HG03060 (cell line): Measurements from ENCODE around the gene KCNAB2.

Experiments used
- ATAC-seq: cut with Tn5 transposase; IDR thresholded peaks from one replicate; pipeline ENCODE4 v1.9.1; 2021; ENCODE audit warnings: low read depth, moderate number of reproducible peaks; ENCODE audit not compliant: unreplicated experiment

The KCNAB2 gene

DNA sequence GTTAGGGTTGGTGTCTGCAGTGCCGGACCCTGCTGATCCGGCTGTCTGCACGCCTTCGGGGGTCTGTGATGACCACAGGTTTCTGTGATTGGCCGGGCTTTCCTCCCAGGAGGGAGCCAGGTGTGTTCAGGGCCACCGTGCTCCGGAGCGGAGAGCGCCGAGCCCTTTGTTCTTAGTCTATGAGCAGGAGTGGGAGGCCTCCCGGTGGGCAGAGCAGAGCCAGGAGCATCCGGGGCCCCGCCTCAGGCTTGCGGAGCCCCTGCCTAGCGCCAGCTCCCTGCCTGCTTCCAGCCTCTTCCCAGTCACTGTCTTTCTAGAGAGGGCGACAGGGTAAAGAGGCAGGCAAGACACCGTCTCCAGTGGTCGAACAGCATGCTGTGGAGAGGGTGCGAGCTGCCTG is 31.8 kb downstream of the KCNAB2 start:
- ATAC-seq = no peak

DNA sequence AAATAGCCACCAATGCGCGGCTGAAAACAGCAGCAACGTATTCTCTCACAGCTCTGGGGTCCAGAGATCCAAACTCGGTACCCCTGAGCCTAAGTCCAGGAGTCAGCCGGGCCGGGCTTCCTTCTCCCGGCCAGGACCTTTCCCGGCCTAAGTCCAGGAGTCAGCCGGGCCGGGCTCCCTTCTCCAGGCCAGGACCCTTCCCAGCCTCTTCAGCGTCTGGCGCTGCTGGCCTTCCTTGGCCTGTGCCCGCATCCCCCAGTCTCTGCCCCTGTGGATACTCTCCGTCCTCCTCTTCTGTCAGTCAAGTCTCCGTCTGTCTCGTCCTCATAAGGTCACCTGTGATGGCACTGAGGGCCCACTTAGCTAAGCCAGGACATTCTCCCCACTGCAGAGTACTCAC is 32.2 kb downstream of the KCNAB2 start:
- no peak for ATAC-seq

DNA sequence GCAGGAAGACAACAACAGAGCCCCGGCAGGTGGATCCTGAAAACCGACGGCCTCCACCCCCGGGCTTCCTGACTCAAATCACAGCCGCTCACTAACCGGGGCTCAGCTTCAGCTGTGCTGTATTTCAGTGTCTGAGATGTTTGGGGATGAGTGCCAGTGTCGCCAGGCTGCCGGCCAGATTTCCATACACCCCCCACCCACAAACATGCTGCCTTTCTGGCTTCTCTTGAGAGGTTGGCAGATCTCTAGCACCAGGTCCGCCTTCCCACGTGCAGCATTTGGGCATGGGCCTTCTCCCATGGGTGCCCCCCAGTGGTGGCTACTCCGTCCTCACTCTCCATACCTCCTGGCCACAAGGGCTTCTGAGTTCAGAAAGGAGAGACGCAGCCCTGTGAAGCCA is 34.8 kb downstream of the KCNAB2 start:
- ATAC-seq = no peak

DNA sequence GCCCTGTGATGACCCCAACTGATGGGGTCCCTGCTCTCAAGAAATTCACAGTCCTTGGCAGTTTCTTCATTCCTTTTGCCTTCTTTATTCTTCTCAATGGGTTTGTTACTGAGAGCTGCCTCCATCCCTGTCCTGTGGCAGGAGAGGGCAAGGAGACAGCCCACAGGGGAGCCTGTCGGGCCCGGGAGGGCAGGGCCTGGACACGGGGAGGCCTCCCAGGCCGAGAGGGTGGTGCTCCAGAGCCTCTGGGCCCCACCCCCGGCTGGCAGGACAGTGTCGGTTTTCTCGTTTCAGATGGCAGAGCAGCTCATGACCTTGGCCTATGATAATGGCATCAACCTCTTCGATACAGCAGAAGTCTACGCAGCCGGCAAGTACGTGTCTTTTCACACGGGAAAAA is 36.2 kb downstream of the KCNAB2 start:
- no peak for ATAC-seq

DNA sequence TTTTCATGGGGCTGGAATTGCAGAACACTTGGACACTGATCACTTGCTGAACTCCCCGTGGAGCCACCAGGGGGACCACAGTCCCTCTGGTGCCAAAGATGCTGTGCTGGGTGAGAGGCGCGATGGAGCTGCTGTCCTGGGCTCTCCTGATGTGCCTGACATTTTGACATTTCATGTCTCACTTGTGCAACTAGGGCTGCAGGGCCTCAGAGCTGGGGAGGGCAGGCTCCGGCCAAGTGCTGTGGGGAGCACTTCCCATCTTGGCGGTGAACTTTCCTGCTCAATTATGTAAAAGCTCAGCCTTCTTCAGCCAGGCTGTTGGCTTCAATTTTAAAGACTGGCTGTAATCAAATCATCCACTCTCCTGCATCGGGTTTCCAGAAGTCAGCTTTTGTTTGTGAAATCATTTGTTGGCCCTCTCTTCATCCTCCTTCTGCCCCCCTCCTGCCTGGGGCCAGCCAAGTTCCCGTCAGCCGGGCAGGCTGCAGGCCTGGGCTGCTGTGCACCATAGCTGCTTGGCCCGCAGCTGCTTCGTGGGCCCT is 36.8 kb downstream of the KCNAB2 start:
- ATAC-seq = no peak

DNA sequence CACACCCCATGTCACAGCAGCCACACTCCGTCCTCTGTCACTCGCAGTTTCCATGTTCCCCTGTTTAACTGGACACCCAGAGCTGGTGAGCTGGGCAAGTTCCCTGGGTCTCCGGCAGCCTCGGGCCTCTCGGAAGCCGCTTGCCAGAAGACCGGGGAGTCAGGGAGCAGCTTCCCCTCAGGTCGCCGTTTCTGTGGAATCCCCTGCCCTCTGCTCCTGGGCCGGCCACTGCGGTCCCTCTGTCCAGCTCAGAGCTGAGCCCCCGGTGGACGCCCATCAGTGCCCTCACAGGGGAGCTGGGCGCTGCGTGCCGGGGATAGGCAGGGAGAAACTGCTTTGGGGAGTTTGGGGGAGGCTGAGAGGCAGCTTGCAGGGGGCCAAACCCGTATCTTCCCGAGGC is 37.7 kb downstream of the KCNAB2 start:
- no peak for ATAC-seq

DNA sequence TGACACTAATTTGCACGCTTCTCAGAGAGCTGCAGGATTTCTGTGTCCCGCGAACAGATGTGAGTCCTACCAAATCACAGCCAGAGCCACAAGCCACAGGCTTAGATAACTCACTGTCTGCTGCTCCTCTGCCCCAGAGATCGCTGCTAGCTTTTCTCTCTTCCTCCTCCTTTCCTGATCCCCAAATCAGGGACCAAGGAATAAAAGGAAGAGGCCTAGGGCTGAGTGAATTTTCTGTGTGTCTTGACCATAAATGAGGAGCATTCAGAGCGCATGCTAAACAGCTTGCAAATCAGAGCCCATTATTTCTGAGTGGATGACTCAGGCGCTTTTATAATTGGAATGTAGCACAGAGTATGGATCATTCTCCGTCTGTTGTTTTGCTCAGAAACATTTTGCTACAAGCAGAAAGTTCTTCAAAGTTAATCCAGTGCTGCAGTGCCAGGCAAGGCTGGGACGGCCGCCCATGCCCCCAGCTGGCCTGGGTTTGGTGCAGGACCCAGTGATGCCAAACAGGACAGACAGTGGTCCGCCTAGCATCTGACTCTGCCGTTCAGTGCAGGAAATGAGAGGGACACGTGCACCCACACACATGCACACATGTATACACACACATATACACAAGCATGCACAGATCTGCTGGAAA is 38.2 kb downstream of the KCNAB2 start:
- no peak for ATAC-seq

DNA sequence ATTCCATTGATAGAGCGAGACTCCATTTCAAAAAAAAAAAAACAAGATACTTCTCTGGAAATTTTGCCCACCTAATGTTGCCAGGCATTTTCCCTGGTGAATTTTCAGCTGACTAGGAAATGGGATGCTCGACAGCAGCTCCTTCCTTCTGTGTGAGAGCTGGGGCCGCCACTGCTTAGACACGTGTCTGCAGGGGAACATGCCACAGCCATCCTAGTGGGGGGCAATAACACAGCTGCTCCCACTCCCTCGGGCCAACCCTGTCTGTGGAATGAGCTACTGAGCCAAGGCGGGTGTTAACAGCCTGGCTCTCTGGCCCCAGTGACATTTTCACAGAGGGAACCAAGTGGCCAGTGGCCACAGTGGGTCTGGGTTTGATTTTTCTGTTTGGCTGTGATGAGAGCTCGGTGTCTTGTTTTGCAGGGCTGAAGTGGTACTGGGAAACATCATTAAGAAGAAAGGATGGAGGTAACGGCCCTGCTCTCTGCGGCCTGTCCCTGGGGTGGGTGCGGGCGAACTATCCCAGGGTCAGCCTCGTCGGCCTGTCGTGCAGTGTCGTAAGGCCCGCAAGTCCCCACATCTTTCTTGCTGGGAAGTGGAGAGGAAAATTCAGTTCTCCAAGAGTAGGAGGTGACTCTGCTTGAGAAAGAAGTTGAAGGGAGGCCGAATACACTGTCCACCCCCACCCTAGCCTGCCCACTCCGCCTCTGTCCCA is 39.2 kb downstream of the KCNAB2 start:
- ATAC-seq = no peak

DNA sequence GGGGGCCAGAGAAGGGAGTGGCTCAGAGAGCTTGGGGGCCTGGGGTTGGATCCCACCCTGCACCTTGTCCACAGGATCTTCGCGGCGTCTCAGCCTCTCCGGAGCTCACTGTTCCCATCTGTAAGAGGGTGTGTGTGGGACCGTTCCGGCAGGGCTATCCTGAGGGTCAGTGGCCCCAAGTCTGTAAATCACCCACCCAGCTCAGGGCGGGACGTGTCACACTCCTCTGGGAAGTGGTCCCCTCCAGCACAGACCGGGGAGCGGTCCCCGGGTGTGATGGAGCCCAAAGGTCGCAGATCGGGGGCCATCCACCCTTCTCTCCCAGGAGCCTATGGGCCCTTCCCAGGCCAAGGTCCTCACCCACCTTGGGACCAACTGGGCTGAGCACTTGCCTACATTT is 40.0 kb downstream of the KCNAB2 start:
- no peak for ATAC-seq

DNA sequence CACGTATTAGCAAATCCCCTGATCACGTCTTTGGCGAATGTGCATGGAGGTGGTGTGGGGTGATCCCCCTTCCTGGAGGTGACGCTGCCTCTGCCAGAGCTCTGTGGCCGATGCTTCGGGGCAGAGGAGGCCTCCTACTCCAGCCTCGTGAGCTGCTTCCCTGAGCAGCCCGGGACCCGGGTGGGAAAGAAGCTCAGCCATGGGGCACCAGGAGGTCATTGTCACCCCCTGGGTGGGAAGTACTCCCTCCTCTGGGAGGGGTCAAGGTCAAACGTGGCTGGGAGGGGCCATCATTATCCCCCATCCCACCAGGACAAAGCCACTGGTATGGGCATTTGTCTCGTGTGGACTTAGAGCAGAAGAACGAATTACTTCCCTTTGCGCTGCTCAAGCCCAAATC is 40.7 kb downstream of the KCNAB2 start:
- no peak for ATAC-seq

DNA sequence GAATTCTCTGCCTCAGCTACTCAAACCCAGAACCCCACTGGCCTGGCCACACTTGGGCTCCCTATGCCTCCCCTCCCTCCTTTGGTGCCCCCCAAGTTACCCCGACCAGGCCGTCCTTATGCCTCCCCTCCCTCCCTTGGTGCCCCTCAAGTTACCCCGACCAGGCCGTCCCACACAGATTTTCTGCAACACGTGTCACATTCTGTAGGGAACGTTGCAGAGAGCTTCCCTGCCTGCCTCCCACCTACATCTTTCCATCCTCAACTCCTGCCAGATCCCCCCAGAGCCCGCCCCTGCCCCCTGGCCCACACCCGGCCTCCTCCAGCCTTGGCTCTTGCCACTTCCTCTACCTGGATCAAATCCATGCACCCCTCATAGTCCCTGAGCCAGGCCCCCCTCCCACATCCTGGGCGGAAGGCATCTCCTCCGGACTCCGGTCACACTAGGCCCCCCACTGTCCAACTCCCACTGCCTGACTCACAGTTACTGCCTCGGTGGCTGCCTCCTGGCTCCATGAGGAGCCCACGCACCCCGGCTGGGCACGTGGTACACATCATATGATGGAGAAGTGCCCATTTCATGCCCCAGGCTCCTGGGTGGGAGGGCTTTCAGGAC is 41.2 kb downstream of the KCNAB2 start:
- ATAC-seq = no peak

DNA sequence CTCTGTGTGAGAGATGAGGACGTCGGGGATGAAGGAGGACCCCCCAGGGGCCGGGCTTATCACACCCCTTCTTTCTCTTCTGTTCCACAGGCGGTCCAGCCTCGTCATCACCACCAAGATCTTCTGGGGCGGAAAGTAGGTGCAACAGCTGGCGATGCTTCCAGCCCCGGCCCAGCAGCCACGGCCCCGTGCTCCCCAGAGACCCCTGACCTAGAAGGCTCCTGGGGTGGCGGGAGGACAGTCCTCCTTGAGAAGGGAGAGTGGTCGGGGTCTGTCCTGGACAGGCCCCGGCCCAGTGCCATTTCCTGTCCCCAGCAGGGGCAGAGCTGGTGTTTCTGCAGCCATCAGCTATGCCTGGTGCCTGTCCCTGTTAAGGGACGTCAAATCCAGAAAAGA is 41.7 kb downstream of the KCNAB2 start:
- no peak for ATAC-seq

DNA sequence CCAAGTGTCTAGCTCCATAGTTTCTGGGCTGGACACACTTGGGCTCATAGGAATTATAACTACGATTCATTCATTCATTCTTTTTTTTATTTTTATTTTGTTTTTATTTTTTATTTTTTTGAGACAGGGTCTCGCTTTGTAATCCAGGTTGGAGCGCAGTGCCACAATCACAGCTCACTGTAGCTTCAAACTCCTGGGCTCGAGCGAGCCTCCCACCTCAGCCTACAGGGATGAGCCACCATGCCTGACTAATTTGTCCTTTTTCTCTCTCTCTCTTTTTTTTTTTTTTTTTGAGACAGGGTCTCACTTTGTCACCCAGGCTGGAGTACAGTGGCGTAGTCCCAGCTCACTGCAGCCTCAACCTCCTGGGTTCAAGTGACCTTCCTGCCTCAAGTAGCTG is 42.3 kb downstream of the KCNAB2 start:
- ATAC-seq = no peak

DNA sequence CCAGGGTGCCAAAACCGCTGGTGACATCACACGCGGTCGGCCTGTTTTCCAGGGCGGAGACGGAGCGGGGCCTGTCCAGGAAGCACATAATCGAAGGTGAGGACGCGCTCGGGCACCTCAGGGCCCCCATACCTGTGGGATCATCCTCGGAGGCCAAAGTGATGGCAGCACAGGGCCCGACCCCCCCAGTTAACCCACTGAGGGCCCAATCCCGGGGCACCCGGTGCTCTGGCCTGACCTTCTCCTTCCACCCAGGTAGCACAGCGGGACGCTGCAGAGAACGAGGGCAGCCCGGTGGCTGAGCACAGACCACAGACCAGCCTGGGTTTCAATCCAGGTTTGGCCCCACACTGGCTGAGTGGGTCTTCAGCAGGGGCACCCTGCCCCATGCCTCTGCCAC is 43.3 kb downstream of the KCNAB2 start:
- ATAC-seq = no peak

DNA sequence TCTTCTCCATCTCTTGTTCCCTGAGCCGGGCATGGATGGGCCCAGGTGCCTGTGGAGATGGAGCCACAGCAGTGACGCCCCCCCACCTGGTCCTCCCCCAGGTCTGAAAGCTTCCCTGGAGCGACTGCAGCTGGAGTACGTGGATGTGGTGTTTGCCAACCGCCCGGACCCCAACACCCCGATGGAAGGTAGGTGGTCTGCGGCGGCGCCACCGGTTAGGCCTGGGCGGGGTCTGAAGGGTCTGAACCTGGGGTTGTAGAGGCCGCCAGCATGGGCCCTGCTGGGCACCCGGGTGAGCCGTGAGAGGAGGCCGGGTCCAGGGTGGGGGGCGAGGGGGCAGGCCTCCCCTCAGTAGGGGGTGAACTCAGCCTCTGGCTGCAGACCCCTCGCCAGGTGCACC is 44.6 kb downstream of the KCNAB2 start:
- ATAC-seq = no peak

DNA sequence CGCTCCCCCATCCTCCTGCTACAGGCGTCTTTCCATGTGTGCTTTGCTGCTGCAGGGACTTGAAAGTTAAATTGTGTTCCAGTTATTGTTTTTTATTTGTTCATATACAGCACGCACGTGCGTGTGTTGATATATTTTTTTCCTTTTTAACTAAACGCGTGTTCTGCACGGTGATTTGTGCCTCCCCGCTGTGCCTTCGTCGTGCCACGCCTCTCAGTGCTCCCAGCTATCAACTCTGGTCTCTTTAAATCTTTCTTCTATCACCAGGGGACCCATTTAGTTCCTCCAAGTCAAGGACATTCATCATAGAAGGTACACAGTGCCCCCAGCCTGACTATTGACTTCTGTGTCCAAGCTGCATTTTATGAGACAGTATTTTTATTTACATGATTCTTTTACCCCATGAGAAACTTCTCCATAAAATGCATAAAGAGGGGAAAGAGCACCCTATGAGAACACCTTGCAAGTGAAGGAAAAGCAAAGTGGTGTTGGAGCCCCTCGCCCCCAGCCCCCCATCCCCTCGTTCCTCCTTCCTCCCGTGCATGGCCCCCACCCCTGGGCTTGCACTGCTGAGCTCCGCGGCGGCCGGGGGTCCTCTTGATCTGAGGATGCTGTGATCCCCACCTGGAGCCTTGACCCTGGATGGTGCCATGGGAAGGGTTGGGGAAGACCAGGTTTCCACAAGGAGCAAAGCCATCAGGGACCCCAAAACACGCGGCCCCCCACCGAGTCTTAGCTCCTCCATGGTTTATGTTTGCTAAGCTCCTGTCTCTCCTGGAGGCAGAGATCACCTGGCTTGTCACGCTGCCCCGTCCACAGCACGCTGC is 45.5 kb downstream of the KCNAB2 start:
- ATAC-seq = no peak

DNA sequence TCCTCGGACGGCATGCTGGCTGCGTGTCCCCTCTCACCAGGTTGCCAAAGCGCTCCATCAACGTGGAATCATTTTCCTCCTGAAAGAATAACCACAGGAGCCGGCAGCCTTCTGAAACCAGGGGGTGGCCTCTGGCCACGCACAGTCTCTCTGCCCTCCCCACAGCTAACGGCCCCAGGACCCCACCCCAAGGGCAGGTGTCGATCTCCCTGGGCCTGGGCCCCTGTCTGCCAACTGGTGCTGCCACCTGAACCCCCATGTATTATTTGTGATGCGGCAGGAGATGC is 46.1 kb downstream of the KCNAB2 start:
- ATAC-seq = no peak

DNA sequence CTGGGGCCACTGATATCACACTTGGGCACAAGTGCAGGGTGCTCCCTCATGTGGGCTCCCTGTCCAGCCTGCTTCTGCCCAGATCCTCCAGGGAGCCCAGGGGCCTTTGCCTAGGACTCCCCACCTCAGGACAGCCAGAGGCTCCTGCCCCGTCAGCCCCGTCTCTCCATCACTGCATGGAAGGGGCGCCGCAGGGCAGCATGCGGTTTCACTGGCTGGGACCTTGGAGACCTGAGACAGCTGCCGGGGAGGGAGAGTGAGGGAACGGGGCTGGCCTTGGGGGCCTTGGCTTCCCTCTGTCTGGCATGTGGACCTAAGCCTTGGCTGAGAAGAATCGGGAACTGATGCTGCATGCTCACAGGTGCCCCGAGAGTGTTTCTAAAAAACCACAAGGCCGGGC is 46.5 kb downstream of the KCNAB2 start:
- no peak for ATAC-seq

DNA sequence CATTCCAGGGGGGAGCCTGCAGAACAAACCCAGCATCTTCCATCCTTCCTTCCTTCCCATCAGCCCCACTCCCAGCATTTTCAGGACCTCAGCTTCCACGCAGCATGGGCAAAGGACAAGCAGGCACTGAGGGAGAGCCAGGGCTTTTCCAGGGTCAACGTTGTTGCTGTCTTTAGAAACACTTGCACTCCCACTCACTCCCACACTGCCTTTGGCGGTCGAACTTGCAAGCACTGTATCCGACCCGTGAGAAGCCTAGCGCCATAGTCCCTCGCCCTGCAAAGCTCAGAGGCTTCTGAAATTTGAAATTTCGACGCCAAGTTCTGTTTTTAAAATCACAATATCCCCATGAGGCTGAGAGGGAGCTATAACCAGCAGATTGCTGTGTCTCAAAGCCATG is 47.4 kb downstream of the KCNAB2 start:
- ATAC-seq = no peak

DNA sequence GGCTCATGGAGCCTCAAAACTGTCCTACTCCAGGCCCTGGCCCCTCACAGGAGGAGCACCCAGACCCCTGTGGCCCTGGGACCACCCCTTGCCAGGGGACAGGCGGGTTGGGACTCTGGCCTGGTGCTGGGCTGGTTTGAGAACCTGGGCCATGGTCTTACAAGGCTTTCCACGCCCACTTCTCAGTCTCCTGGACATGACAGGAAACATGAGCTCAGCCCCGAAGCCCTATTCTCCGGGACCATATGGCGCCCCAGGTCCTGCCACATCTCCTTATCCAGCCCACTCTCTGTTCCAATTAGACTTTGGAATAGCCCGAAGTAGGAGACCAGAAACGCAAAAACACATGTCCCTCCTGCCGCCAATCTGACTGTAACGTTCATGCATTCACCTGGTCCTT is 47.9 kb downstream of the KCNAB2 start:
- ATAC-seq = no peak

DNA sequence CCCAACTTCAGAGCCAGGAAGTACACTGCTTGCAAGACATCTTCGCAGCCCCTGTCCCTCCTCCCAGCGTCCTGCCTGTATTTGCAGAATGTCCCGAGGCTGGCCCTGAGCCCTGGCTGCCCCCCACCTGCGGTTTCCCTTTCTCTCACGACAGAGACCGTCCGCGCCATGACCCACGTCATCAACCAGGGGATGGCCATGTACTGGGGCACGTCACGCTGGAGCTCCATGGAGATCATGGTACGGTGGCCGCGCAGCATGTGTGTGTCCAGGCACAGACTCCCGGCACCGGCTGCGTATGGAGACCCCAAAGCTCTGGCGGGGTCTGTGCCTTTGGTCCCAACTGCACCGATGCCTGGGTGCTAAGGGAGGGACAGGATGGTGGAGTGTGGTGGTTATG is 48.6 kb downstream of the KCNAB2 start:
- no peak for ATAC-seq
